HG02870 (cell line): ENCODE results near the gene NDFIP2.
A peak's percentile ranks its signal among the peaks of the same experiment; 100 is the strongest.

Experiments
- ATAC-seq: cut with Tn5 transposase; IDR thresholded peaks from one replicate; pipeline ENCODE4 v1.9.1; 2021; ENCODE audit warnings: mild to moderate bottlenecking, moderate library complexity; ENCODE audit not compliant: unreplicated experiment

The NDFIP2 gene

GRCh38 chr13:79458436-79458835, 22.5 kb upstream of the NDFIP2 start:
- no peak for ATAC-seq

DNA sequence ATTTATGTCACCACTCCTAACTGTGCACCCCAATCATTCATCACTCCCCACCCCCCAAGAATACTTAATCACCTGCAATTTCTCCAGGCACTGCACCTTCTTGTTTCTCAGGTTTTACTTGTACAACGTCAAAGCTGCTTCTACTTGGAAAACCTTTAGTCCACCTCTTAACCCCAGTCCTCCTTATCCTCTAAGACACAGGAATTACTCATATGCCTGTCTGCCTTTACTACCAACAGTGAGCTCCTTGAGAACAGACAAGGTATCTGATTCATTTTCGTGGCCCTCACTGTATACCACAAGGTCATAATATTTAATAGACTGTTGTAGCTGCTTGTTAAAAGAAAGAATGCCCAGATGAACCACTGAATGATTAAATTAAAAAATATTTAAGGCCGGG, 21.0 kb upstream of the NDFIP2 start:
- ATAC-seq = no peak

GRCh38 chr13:79462895-79463294, 18.1 kb upstream of the NDFIP2 start:
- ATAC-seq = no peak

- ATAC-seq = no peak
Measured at GRCh38 chr13:79463604-79464003, 17.4 kb upstream of the NDFIP2 start.

- no peak for ATAC-seq
Measured at GRCh38 chr13:79466872-79467271, 14.1 kb upstream of the NDFIP2 start.

GRCh38 chr13:79468402-79468801, 12.6 kb upstream of the NDFIP2 start:
- no peak for ATAC-seq

GRCh38 chr13:79468819-79469218, 12.1 kb upstream of the NDFIP2 start:
- ATAC-seq = peak; percentile 67

DNA sequence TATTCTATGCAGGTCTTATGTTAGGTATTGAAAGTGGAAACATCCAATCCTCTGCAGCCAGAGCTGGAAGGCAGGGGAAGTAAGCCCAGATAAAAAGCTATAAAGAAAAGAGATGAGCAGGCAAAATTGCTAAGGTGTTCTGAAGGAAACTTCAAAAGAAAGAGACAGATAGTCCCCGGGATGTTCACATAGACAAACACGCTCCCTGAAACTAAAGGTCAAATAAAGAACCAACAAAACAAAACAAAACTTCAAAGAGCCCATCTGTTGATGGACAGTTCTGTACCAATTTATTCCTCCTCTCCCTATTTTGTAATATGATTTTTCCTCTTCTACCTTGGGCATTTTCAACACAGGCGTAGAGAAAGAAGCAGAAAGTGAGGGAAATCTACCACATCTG, 11.3 kb upstream of the NDFIP2 start:
- no peak for ATAC-seq

GRCh38 chr13:79470666-79471065, 10.3 kb upstream of the NDFIP2 start:
- ATAC-seq = no peak

- ATAC-seq = no peak
Measured at GRCh38 chr13:79475569-79475968, 5.4 kb upstream of the NDFIP2 start.

DNA sequence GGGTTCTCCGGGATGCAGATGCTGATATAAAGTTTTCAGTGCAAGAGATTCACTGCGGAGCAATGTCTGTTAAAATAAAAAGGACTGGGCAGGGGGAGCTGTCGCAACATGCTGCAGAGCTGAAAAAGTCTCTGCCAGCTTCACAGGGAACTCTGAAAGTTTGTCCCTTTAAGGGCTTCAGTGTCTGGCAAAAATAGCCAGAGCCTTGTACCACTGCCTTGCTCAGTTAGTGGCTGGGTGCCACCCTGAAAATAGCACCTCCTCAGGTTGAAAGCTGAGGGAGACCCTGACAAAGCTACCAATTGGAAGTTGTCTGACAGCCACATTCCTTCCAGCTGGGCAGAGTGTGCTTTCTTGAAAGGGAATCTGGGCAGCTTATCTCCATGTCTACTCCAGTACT, 3.0 kb upstream of the NDFIP2 start:
- no peak for ATAC-seq

GRCh38 chr13:79479882-79480281, 1.1 kb upstream of the NDFIP2 start:
- ATAC-seq = no peak

DNA sequence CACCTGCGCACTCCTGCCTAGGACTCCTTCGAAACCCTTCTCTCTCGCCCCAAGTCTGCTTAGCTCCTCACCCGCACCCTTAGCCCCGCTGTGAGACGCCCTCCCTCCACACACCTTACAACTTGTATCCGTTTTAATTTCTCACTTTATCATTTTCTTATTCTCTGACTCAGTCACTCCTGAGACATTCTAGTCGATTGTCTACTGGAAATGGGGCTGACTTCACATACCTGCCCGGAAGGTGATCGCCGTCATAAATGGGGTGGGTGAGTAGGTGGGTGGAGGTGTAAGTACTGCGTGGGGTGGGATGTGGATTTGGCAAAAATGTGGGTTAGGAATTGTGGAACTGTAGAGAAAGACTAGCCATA, 714 bp downstream of the NDFIP2 start:
- ATAC-seq = peak; percentile 33

- no peak for ATAC-seq
Measured at GRCh38 chr13:79482281-79482970, 1.5 kb downstream of the NDFIP2 start.

DNA sequence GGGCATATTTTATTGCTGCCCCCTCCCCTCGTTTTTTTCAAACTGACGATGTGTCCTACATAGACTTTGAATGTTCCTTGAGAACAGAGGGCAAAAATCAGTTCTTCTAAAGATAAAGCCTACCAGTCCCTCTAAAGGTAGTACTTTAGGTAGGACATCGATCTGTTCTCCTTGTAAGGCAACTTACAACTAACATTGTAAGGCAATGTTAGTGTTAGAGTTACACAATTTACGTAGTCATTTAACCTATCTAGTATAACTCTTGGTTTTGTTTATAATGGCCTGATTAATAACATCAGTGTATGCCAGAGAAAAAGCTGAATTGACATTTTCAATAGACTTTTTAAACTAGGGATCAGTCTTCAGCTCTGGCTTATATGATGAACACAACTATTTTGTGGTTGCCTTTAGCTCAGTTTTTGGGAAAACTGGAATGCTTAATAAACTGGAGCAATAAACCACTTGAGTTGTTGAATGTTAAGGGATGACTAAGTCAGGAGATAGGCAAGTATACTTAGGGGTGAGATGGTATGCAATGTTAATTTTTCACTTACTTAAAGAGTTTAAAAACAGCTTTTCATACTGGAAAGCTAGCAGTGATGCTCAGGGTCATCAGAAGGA, 2.2 kb downstream of the NDFIP2 start:
- no peak for ATAC-seq

DNA sequence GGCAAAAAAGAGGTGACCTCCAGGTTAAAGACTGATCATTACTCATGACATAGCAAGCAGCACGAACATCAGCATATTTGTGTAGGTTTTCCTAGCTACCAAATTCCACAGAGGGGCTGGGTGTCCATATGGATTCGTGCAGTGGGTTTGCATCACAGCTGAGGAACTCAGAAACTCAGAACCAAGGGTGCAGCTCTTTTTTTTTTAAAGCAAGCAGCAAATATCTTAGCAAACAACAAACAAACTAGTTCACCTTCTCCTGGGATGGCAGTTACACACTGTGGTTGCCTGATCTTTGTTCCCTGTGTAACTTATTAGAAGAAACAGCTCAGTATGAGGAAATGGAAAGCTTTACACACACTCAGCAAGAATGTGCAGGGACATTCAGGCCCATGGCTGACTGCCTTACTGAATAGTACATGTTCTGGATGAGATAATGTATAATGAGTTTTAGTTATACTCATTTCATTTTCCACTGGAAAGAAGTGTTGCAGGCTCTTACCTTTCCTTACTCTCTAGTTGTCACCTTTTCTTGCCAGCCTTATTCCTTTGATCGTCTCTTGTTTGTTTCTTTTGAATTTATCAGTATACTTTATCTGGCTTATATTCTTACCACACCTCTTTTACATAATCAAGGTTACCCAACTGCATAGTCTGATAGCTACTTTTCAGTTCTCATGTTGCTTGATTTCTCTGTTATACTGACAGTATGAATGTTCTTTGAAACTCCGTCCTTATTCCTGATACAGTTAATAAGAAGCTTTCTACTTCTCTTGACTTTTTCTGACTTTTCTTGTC, 4.3 kb downstream of the NDFIP2 start:
- no peak for ATAC-seq

- no peak for ATAC-seq
Measured at GRCh38 chr13:79486433-79487188, 5.7 kb downstream of the NDFIP2 start.

DNA sequence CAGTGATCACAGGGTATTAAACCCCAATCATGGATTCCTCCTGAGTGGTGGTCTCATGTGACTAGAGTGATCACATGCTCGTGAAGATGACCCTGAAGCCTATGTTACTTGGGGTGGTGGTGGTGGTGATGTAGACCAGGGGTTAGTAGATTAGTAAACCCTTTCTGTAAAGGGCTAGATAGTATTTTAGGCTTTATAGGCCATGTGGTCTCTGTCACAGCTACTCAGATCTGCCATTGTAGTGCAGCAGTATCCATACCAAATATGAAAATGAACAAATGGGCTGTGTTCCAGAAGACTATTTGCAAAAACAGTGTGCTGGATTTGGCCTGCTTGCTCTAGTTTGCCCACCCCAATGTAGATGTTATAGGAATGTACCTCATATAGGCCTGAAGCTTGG, 9.4 kb downstream of the NDFIP2 start:
- no peak for ATAC-seq

GRCh38 chr13:79490824-79491223, 9.9 kb downstream of the NDFIP2 start:
- ATAC-seq = no peak

DNA sequence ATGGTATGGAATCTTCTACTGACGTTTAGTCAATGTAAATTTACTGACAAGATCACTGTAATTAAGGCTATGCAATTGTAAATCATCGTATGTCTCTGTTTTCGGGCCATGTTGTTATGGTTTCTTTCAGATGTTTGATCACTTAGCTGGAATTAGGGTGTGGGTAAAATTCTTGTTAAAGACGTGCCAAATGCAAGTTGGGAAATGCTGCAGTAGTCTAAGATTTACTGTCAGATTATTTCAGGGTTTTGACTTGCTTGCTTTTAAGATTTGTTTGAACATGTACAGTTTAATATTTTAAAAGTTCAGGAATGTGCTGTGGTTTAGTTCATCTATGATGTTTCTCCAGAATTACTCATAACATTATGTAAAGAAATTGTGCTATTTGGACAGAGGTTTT, 10.8 kb downstream of the NDFIP2 start:
- no peak for ATAC-seq

DNA sequence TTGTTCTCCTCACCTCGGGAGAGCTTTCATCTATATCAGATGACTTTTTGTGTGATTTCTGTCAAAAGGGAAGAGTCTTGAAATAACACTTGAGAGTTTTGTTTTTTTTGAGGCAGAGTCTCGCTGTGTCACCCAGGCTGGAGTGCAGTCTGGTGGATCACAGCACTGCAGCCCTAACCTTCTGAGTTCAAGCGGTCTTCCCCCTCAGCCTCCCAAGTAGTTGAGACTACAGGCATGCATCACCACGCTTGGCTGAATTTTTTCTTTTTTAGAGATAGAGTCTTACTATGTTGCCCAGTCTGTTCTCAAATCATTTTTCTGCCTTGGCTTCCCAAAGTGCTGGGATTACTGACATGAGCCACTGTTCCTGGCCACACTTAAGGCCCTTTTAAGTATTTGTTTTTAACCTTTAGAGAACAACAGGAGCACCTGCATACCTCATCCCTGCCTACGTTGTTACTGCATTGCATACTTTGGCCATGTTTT, 11.4 kb downstream of the NDFIP2 start:
- ATAC-seq = no peak
